ENCODE results near the gene USP10.
A peak's percentile ranks its signal among the peaks of the same experiment; 100 is the strongest.

Gene USP10

DNA sequence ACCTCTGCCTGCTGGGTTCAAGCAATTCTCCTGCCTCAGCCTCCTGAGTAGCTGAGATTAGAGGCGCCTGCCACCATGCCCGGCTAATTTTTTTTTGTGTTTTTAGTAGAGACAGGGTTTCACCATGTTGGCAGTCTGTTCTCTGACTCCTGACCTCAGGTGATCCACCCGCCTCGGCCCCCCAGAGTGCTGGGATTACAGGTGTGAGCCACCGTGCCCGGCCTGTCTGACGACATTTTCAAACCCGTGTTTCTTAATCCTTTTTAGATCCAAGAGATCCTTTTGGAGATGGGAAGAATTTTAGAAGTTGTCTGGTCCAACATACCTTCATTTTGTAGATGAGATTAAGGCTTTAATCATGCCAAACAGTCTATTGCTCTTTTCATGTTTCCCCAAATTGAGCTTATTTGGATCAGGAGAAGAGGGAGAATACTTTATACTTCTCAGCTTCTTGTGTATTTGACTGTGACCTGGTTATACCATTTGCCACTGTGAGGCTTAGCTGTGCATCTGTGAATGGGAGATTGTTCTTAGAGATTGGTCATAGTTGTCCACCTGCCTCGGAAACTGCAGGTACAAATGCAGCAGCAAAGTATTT lies 25.8 kb downstream of the USP10 start:
- TF ChIP-seq BCL11B (tag by site-specific recombination; IDR thresholded peaks at IDR 0.05; ENCODE audit: low read depth) (no peak), FEZF1 (tag by site-specific recombination; IDR thresholded peaks at IDR 0.05) (0 out of 2 replicates have a peak, but pooled peaks have one; percentile 8), ZNF37A (tag by site-specific recombination; IDR thresholded peaks at IDR 0.05) (no peak), ZNF214 (tag by site-specific recombination; IDR thresholded peaks at IDR 0.05; ENCODE audit: borderline replicate concordance) (no peak), ZBTB20 (tag by site-specific recombination; IDR thresholded peaks at IDR 0.05) (no peak; the same call in 1 of the 2 replicates), IKZF3 (tag by site-specific recombination; IDR thresholded peaks at IDR 0.05) (0 out of 2 replicates have a peak, but pooled peaks have one; percentile 17), KLF16 (tag by site-specific recombination; IDR thresholded peaks at IDR 0.05) (no peak), GLIS1 (tag by site-specific recombination; IDR thresholded peaks at IDR 0.05) (peak; percentile 58), GLI2 (tag by site-specific recombination; IDR thresholded peaks at IDR 0.05; ENCODE audit: borderline replicate concordance, low read depth) (no peak), GFI1B (tag by site-specific recombination; IDR thresholded peaks at IDR 0.05) (0 out of 2 replicates have a peak, but pooled peaks have one; percentile 21), KLF9 (tag by site-specific recombination; IDR thresholded peaks at IDR 0.05; ENCODE audit: low read depth) (no peak), ZNF335 (tag by site-specific recombination; conservative IDR thresholded peaks at IDR 0.05) (peak; percentile 30; the same call in 1 of the 2 replicates)
- TF ChIP-seq, protein P1, sequence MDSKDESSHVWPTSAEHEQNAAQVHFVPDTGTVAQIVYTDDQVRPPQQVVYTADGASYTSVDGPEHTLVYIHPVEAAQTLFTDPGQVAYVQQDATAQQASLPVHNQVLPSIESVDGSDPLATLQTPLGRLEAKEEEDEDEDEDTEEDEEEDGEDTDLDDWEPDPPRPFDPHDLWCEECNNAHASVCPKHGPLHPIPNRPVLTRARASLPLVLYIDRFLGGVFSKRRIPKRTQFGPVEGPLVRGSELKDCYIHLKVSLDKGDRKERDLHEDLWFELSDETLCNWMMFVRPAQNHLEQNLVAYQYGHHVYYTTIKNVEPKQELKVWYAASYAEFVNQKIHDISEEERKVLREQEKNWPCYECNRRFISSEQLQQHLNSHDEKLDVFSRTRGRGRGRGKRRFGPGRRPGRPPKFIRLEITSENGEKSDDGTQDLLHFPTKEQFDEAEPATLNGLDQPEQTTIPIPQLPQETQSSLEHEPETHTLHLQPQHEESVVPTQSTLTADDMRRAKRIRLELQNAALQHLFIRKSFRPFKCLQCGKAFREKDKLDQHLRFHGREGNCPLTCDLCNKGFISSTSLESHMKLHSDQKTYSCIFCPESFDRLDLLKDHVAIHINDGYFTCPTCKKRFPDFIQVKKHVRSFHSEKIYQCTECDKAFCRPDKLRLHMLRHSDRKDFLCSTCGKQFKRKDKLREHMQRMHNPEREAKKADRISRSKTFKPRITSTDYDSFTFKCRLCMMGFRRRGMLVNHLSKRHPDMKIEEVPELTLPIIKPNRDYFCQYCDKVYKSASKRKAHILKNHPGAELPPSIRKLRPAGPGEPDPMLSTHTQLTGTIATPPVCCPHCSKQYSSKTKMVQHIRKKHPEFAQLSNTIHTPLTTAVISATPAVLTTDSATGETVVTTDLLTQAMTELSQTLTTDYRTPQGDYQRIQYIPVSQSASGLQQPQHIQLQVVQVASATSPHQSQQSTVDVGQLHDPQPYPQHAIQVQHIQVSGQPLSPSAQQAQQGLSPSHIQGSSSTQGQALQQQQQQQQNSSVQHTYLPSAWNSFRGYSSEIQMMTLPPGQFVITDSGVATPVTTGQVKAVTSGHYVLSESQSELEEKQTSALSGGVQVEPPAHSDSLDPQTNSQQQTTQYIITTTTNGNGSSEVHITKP (tag by site-specific recombination; IDR thresholded peaks at IDR 0.05) = peak; percentile 96
- Histone ChIP-seq H3K36me3 (ENCODE audit: control insufficient read depth in 2 of 2, insufficient read depth in 1 of 2, low read length in 2 of 2) (peaks cover 0 to 3% of the 10 kb centered on the region in 2 experiments; a peak in 1 of 3 replicates), H3K27ac (ENCODE audit: extremely low read depth, low read depth, low read length) (peak overlapping the region; percentile 6; the same call in 1 of the 2 replicates), H3K4me1 (ENCODE audit: control insufficient read depth, insufficient read depth, low read length) (peaks cover 27% of the 10 kb centered on the region), H3K4me3 (ENCODE audit: low read depth, low read length) (no peak overlapping the region), H3K9me3 (ENCODE audit: control insufficient read depth, insufficient read depth, low read depth, low read length) (no peaks in the 10 kb centered on the region)
- POLR2A ChIA-PET = interaction anchor here (0.5 to 1.2 kb wide), 2 partner anchors 20 to 25 kb away, joined by 3 to 5 read pairs; no protein-coding TSS in a partner anchor
- CTCF ChIA-PET = interaction anchor here (0.6 to 8.7 kb wide), 32 partner anchors 11 to 250 kb away, joined by 3 to 115 read pairs (median 6); no protein-coding TSS in a partner anchor

DNA sequence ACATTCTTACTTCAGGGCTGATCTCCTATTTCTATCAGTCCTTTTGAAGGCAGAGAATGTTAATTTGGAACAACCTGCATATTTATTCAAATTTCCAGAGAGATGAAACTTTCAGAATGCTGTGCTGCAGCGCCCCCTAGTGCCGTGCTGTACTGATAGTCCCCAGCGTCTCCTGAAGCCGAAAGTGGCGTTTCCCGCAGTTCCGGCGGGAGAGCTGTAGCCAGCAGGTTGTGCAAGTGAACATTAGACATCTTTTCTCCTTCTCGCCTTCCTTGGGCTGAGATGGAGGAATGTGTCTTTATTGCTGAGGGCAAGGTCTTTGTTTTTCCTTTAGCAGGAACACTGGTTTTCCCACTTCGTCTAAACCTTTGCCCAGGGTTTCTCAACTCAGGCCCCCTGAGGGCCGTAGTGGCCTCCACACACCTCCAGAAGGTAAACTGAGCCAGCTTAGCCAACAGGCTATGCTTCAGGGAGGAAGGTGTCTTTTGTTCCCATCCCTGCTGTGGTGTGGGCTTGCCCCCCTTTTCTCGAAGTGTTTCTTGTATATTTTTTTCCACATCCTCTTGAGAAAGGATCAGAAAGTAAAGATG lies 26.4 kb downstream of the USP10 start:
- H3K9me3 ChIP-seq (ENCODE audit: control insufficient read depth, insufficient read depth, low read depth, low read length) = no peaks in the 10 kb centered on the region
- no peak overlapping the region for H3K27ac ChIP-seq (ENCODE audit: extremely low read depth, low read depth, low read length)
- peaks cover 27% of the 10 kb centered on the region for H3K4me1 ChIP-seq (ENCODE audit: control insufficient read depth, insufficient read depth, low read length)
- CTCF ChIA-PET = interaction anchor here (0.6 to 8.7 kb wide), 41 partner anchors 11 to 325 kb away, joined by 3 to 115 read pairs (median 5); no protein-coding TSS in a partner anchor
- no peak overlapping the region for H3K4me3 ChIP-seq (ENCODE audit: low read depth, low read length)
- POLR2A ChIA-PET = interaction anchor here (1.2 kb wide), 1 partner anchor 25 kb away, joined by 3 read pairs; no protein-coding TSS in a partner anchor
- H3K36me3 ChIP-seq (ENCODE audit: control insufficient read depth in 2 of 2, insufficient read depth in 1 of 2, low read length in 2 of 2) = no peaks in the 10 kb centered on the region
- TF ChIP-seq ZNF600 (tag by site-specific recombination; IDR thresholded peaks at IDR 0.05) = no peak
- TF ChIP-seq ZBTB21 (tag by site-specific recombination; IDR thresholded peaks at IDR 0.05) = no peak
- peak; percentile 86 for TF ChIP-seq PRDM1 (tag by site-specific recombination; IDR thresholded peaks at IDR 0.05)
- no peak for TF ChIP-seq ZNF555 (tag by site-specific recombination; conservative IDR thresholded peaks at IDR 0.05)
- TF ChIP-seq, protein P2, sequence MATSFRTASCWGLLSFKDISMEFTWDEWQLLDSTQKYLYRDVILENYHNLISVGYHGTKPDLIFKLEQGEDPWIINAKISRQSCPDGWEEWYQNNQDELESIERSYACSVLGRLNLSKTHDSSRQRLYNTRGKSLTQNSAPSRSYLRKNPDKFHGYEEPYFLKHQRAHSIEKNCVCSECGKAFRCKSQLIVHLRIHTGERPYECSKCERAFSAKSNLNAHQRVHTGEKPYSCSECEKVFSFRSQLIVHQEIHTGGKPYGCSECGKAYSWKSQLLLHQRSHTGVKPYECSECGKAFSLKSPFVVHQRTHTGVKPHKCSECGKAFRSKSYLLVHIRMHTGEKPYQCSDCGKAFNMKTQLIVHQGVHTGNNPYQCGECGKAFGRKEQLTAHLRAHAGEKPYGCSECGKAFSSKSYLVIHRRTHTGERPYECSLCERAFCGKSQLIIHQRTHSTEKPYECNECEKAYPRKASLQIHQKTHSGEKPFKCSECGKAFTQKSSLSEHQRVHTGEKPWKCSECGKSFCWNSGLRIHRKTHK (tag by site-specific recombination; IDR thresholded peaks at IDR 0.05) = no peak
- TF ChIP-seq FEZF1 (tag by site-specific recombination; IDR thresholded peaks at IDR 0.05) = no peak
- no peak; the same call in 1 of the 2 replicates for TF ChIP-seq ZNF596 (tag by site-specific recombination; IDR thresholded peaks at IDR 0.05)
- no peak for TF ChIP-seq ZNF174 (tag by site-specific recombination; IDR thresholded peaks at IDR 0.05)
- TF ChIP-seq, protein P3, sequence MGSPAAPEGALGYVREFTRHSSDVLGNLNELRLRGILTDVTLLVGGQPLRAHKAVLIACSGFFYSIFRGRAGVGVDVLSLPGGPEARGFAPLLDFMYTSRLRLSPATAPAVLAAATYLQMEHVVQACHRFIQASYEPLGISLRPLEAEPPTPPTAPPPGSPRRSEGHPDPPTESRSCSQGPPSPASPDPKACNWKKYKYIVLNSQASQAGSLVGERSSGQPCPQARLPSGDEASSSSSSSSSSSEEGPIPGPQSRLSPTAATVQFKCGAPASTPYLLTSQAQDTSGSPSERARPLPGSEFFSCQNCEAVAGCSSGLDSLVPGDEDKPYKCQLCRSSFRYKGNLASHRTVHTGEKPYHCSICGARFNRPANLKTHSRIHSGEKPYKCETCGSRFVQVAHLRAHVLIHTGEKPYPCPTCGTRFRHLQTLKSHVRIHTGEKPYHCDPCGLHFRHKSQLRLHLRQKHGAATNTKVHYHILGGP (tag by site-specific recombination; IDR thresholded peaks at IDR 0.05) = no peak
- TF ChIP-seq, protein P4, sequence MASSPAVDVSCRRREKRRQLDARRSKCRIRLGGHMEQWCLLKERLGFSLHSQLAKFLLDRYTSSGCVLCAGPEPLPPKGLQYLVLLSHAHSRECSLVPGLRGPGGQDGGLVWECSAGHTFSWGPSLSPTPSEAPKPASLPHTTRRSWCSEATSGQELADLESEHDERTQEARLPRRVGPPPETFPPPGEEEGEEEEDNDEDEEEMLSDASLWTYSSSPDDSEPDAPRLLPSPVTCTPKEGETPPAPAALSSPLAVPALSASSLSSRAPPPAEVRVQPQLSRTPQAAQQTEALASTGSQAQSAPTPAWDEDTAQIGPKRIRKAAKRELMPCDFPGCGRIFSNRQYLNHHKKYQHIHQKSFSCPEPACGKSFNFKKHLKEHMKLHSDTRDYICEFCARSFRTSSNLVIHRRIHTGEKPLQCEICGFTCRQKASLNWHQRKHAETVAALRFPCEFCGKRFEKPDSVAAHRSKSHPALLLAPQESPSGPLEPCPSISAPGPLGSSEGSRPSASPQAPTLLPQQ (tag by site-specific recombination; IDR thresholded peaks at IDR 0.05) = no peak
- TF ChIP-seq, protein P5, sequence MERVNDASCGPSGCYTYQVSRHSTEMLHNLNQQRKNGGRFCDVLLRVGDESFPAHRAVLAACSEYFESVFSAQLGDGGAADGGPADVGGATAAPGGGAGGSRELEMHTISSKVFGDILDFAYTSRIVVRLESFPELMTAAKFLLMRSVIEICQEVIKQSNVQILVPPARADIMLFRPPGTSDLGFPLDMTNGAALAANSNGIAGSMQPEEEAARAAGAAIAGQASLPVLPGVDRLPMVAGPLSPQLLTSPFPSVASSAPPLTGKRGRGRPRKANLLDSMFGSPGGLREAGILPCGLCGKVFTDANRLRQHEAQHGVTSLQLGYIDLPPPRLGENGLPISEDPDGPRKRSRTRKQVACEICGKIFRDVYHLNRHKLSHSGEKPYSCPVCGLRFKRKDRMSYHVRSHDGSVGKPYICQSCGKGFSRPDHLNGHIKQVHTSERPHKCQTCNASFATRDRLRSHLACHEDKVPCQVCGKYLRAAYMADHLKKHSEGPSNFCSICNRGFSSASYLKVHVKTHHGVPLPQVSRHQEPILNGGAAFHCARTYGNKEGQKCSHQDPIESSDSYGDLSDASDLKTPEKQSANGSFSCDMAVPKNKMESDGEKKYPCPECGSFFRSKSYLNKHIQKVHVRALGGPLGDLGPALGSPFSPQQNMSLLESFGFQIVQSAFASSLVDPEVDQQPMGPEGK (tag by site-specific recombination; IDR thresholded peaks at IDR 0.05) = no peak

Measured in HEK293 (cell line).